Lower leg skin (tissue), 3 donors: ENCODE results near the gene PLEKHG4B.

Source experiments
- CTCF ChIP-seq, 3 donors: fragments of 450-650 bp; IDR thresholded peaks; one replicate each; pipeline ENCODE4 v1.5.1; 2016; ENCODE audit warnings: antibody characterized with exemption in 3 of 3, mild to moderate bottlenecking in 3 of 3, moderate library complexity in 2 of 3
- POLR2A ChIP-seq, 2 donors: fragments of 450-650 bp; IDR thresholded peaks; one replicate each; pipeline ENCODE4 v1.6.1; 2016 to 2017; ENCODE audit warnings: antibody characterized with exemption in 2 of 2, mild to moderate bottlenecking in 1 of 2, moderate library complexity in 1 of 2

GRCh38 chr5:70440-70839, 21.5 kb upstream of the PLEKHG4B start:
- no peak for TF ChIP-seq CTCF (IDR thresholded peaks at IDR 0.05)
- no peak for TF ChIP-seq POLR2A (IDR thresholded peaks at IDR 0.05)
